ENCODE data around the gene NFX1.

- no peak for TF ChIP-seq CTCF (IDR thresholded peaks at IDR 0.05)
- no peak for TF ChIP-seq POLR2AphosphoS5 (IDR thresholded peaks at IDR 0.05)
- TF ChIP-seq EP300 (IDR thresholded peaks at IDR 0.05; ENCODE audit: low read depth), result no peak
- TF ChIP-seq POLR2A (IDR thresholded peaks at IDR 0.05), result no peak
Measured at GRCh38 chr9:33256236-33256635, 34.1 kb upstream of the NFX1 start.

Measured in transverse colon (tissue), 4 donors.